ENCODE measurements around the gene PDGFRB.

The PDGFRB gene

DNA sequence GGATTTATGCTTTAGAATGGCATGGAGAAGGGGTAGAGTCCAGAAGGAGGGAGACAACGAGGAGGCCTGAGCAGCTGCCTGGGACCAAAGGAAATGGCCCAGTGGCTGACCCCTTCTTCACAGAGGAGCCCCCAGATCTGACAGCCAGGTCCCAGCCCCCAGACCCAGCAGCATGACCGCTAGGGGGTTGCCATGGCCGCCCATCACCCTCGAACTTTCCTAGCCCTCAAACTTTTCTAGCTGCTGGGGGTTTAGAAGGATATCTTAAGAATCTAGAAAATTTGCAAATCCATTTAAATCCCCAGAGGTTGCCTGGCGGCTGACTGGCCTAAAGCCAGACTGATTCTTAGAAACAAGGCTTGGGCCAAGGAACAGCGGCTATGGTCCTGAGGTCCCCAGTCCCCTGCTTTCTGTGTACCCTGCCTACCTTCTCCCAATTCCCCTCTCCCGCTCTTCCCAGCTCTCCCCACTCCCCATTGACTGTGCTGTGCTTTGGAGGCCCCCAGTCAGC is 972 bp downstream of the PDGFRB start:
- H3K4me3 ChIP-seq (ENCODE audit: low read depth, low read length), result peak overlapping the region; percentile 76
- peak; percentile 50 for DNase-seq (ENCODE audit: low read depth)
- peak; percentile 20 for TF ChIP-seq CTCF (conservative IDR thresholded peaks at IDR 0.05; ENCODE audit: low read depth, low read length)

DNA sequence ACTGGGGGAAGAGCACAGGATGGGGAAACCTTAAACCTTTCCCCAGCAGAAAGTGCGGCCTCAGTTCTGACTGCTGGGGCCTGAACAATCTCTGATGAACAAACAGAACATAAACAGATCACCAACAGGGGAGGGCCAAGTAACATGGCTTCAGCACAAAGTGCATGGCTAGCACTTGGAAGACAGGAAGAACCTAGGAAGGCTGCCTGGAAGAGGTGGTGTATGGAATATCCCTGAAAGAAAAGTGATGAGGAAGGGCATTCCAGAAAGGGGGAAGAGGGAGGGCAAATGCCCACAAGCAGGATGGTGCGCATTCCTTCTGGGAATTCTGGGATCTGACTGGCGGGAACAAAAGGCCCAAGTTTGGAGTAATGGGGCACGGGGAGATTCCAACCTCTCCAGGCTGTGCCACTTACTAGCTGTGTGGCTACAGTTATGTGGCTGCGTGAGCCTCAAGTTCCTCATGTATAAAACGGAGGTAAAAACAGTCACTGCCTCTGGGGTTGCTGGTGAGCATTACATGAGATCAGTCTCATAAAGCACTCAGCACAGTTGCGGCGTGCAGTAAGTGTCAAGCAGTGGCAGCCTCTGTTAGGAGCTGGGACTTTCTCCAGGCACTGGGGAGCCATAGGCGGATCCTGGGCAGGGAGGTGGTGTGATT is 1.6 kb downstream of the PDGFRB start:
- TF ChIP-seq CTCF (conservative IDR thresholded peaks at IDR 0.05; ENCODE audit: low read depth, low read length), result peak; percentile 32
- peak; percentile 82 for DNase-seq (ENCODE audit: low read depth)
- H3K4me3 ChIP-seq (ENCODE audit: low read depth, low read length), result peak overlapping the region; percentile 76

- no peak for TF ChIP-seq CTCF (conservative IDR thresholded peaks at IDR 0.05; ENCODE audit: low read depth, low read length)
- H3K4me3 ChIP-seq (ENCODE audit: low read depth, low read length), result peak overlapping the region; percentile 76
- DNase-seq (ENCODE audit: low read depth), result no peak
Observed at GRCh38 chr5:150153483-150153882, 2.2 kb downstream of the PDGFRB start.

GRCh38 chr5:150152636-150153462 is 2.8 kb downstream of the PDGFRB start:
- no peak for TF ChIP-seq CTCF (conservative IDR thresholded peaks at IDR 0.05; ENCODE audit: low read depth, low read length)
- H3K4me3 ChIP-seq (ENCODE audit: low read depth, low read length), result peak overlapping the region; percentile 76
- DNase-seq (ENCODE audit: low read depth), result peak; percentile 63

GRCh38 chr5:150149618-150150017 is 6.0 kb downstream of the PDGFRB start:
- no peak overlapping the region for H3K4me3 ChIP-seq (ENCODE audit: low read depth, low read length)
- DNase-seq (ENCODE audit: low read depth), result no peak
- no peak for TF ChIP-seq CTCF (conservative IDR thresholded peaks at IDR 0.05; ENCODE audit: low read depth, low read length)

DNA sequence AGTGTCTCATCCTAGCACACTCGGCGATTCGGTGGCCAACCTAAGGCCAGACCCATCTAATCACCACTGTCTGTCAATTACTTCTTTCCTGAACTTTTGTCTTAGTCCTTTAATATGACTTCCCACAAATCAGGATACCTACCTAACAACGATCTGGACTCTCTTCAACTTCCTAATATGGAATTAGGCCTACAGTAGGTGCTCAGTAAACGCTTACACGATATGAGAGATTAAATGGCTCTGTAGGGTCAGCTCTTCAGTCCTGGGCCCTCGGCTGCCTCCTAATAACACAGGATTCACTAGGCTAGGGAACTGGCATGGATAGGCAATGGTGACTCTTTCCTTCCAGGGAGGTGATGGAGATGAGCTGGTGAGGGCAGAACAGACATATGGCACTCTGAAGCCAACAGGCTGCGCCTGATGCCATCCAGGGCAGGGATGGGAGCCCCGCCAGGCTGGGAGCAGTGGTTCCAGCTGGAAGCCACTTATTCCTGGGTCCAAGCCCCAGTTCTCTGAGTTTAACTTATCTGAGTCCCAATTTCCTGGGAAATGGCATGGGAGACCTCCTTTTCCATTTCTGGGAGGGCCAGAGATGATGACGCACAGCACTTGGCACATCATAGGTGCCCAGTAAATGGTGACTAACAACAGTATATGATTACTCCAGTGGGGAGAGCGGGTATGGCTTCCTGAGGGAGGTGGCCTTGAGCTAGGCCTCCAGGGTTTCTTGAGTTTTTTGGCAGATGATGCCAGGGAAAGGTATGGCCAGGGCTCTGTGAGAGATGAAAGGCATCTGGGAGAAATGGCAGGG is 7.3 kb downstream of the PDGFRB start:
- no peak for DNase-seq (ENCODE audit: low read depth)
- TF ChIP-seq CTCF (conservative IDR thresholded peaks at IDR 0.05; ENCODE audit: low read depth, low read length), result no peak
- H3K4me3 ChIP-seq (ENCODE audit: low read depth, low read length), result no peak overlapping the region
